PC-9 (cell line): ENCODE results near the gene VPS50. TPM values are rescaled to one million over a fixed set of nuclear protein-coding genes. Genes with fewer than 3 reads are reported as not detected.

Experiments
- Bru-seq: library from RNA; stranded (reverse); fragments of 400-500 nt; gene quantifications from one replicate; lab custom pipeline; 2021; lab: Mats Ljungman, UMichigan
- BruChase-seq, 2 experiments: library from RNA; stranded (reverse); fragments of 400-500 nt; gene quantifications; one replicate each; lab custom pipeline; 2021; lab: Mats Ljungman, UMichigan
- BruUV-seq: library from RNA; stranded (reverse); fragments of 400-500 nt; replicated peaks from 2 replicates; lab custom pipeline; 2021; lab: Mats Ljungman, UMichigan
- CTCF ChIA-PET: fragments of 300-600 bp; sonication (Branson Sonifier 250); formaldehyde crosslinking; loops from one replicate; lab custom pipeline; 2022; ENCODE audit warnings: antibody characterized with exemption; lab: Charles Lee
- POLR2A ChIA-PET: fragments of 300-600 bp; sonication (Branson Sonifier 250); formaldehyde crosslinking; loops from one replicate; lab custom pipeline; 2022; ENCODE audit warnings: antibody characterized with exemption; ENCODE audit not compliant: unreplicated experiment; lab: Charles Lee
- DNase-seq, 2 experiments: peaks; one replicate each; pipeline versions ENCODE4 v3.0.0 to v3.0.0-alpha.2; 2015 to 2022; ENCODE audit warnings: mixed read lengths in 1 of 2
- H2AFZ ChIP-seq: fragments of 200-600 bp; sonication (generic); 2 replicates; pipeline ENCODE4 v1.8.1; 2017; ENCODE audit warnings: antibody characterized with exemption
- H3F3A ChIP-seq: fragments of 200-600 bp; sonication (generic); 2 replicates; pipeline ENCODE4 v1.8.1; 2017; ENCODE audit warnings: antibody characterized with exemption, mild to moderate bottlenecking, low read depth; ENCODE audit not compliant: insufficient read depth
- H3K27ac ChIP-seq: fragments of 200-600 bp; sonication (generic); 2 replicates; pipeline ENCODE4 v1.6.1; 2016; ENCODE audit warnings: mixed run types
- H3K27me3 ChIP-seq: fragments of 200-600 bp; sonication (generic); 2 replicates; pipeline ENCODE4 v1.6.1; 2016; ENCODE audit warnings: low read depth, mixed run types; ENCODE audit not compliant: insufficient read depth
- H3K36me3 ChIP-seq: fragments of 200-600 bp; sonication (generic); 2 replicates; pipeline ENCODE4 v1.6.1; 2016; ENCODE audit warnings: low read depth, mixed run types
- H3K4me1 ChIP-seq: fragments of 200-600 bp; sonication (generic); replicated peaks from 2 replicates; pipeline ENCODE4 v1.6.1; 2016; ENCODE audit warnings: mixed run types; ENCODE audit not compliant: insufficient read depth
- H3K4me2 ChIP-seq: fragments of 200-600 bp; sonication (generic); 2 replicates; pipeline ENCODE4 v1.6.1; 2017; ENCODE audit warnings: mixed run types
- H3K4me3 ChIP-seq: fragments of 200-600 bp; sonication (generic); 2 replicates; pipeline ENCODE4 v1.6.1; 2016; ENCODE audit warnings: mixed run types
- H3K79me2 ChIP-seq: fragments of 200-600 bp; sonication (generic); 2 replicates; pipeline ENCODE4 v1.6.1; 2017; ENCODE audit warnings: low read depth, mixed run types
- H3K9me2 ChIP-seq: fragments of 200-600 bp; sonication (generic); 2 replicates; pipeline ENCODE4 v1.8.1; 2017; ENCODE audit warnings: mild to moderate bottlenecking; ENCODE audit not compliant: insufficient read depth
- H3K9me3 ChIP-seq: fragments of 200-600 bp; sonication (generic); 2 replicates; pipeline ENCODE4 v1.8.1; 2016; ENCODE audit warnings: low read depth; ENCODE audit not compliant: insufficient read depth
- H4K20me1 ChIP-seq: fragments of 200-600 bp; sonication (generic); 2 replicates; pipeline ENCODE4 v1.8.1; 2017; ENCODE audit not compliant: insufficient read depth
- CTCF ChIP-seq: fragments of 200-600 bp; sonication (generic); conservative IDR thresholded peaks from 2 replicates; pipeline ENCODE4 v1.6.1; 2017; ENCODE audit warnings: mixed run types, antibody characterized with exemption, mild to moderate bottlenecking, moderate library complexity
- EZH2 ChIP-seq: fragments of 200-600 bp; sonication (generic); IDR thresholded peaks from 2 replicates; pipeline ENCODE4 v1.8.0; 2017; ENCODE audit warnings: antibody characterized with exemption, low read depth
- intact Hi-C: fragments of 100-400 bp; cut with micrococcal nuclease; formaldehyde crosslinking; loops from one replicate; pipeline ENCODE4 v1.10.0; 2022; ENCODE audit not compliant: unreplicated experiment
- long read RNA-seq: library from polyadenylated mRNA; stranded (forward); transcript quantifications from one replicate; pipeline ENCODE4 v2.0.0, GENCODE V29; 2022
- total RNA-seq: library from RNA; stranded (reverse); gene quantifications from 2 replicates; pipeline ENCODE4 v1.2.3, GENCODE V29; 2021

Gene VPS50
- total RNA-seq (20.3 and 32.2 TPM in 2 replicates), Bru-seq, nascent RNA (percentile 74 among the genes with signal in this experiment), BruChase-seq, experiment 1, labeled RNA remaining after a 2-hour chase (percentile 79 among the genes with signal in this experiment), BruChase-seq, experiment 2, labeled RNA remaining after a 6-hour chase (percentile 62 among the genes with signal in this experiment)
- long read RNA-seq, transcript VPS50-202 (28 exons, 3,613 nt) = major isoform, 15 of 18 reads
- long read RNA-seq, partial matches to known transcripts = 0 of 18 reads
- long read RNA-seq, other reads (novel, unspliced or antisense) = 3 of 18 reads

- POLR2A ChIA-PET = interaction anchor here (0.5 to 0.8 kb wide), 11 partner anchors 10 to 1069 kb away, joined by 3 to 11 read pairs (median 4); partner anchors contain the start of genes ANKIB1 and KRIT1
- TSS peak; percentile 98 for BruUV-seq
- H3K79me2 ChIP-seq = peaks cover 27% of the 10 kb centered on the region
- H3F3A ChIP-seq = peaks cover 11% of the 10 kb centered on the region; the same call in 1 of the 2 replicates
- H3K9me3 ChIP-seq = no peaks in the 10 kb centered on the region
- H4K20me1 ChIP-seq = no peaks in the 10 kb centered on the region
- CTCF ChIA-PET = interaction anchor here (1.1 to 1.6 kb wide), 2 partner anchors 115 to 703 kb away, joined by 4 to 5 read pairs; partner anchors contain the start of gene RBM48
- no peaks in the 10 kb centered on the region for H3K27me3 ChIP-seq
- peak; percentile 95 to 96 for DNase-seq
- peak within 1 kb of the TSS; percentile 85 for H2AFZ ChIP-seq
- peak within 1 kb of the TSS; percentile 92 for H3K4me2 ChIP-seq
- peak within 1 kb of the TSS; percentile 70 for H3K4me3 ChIP-seq
- peak; percentile 21; the same call in 1 of the 2 replicates for TF ChIP-seq CTCF
- TF ChIP-seq EZH2 = no peak
- no peaks in the 10 kb centered on the region for H3K9me2 ChIP-seq
- H3K27ac ChIP-seq = peak within 1 kb of the TSS; percentile 86
- H3K4me1 ChIP-seq = peaks cover 14% of the 10 kb centered on the region; the same call in 1 of the 2 replicates
- no peaks in the 10 kb centered on the region for H3K36me3 ChIP-seq
- intact Hi-C loops = loop anchor here (1.0 to 5.0 kb wide), 4 partner anchors 114 to 770 kb away; partner anchors contain the start of genes CDK6, PEX1 and RBM48
Measured at GRCh38 chr7:93231799-93232672, at the start of gene VPS50. TSS of gene VPS50 (plus strand) at chr7:93232366. CDS start at chr7:93232468, 102 bp downstream.

GRCh38 chr7:93185303-93186027 is 46.7 kb upstream of the VPS50 start:
- H3K4me1 ChIP-seq = no peaks in the 10 kb centered on the region
- H3K9me2 ChIP-seq = no peaks in the 10 kb centered on the region; the same call in 1 of the 2 replicates
- DNase-seq = no peak
- no peaks in the 10 kb centered on the region; the same call in 1 of the 2 replicates for H4K20me1 ChIP-seq
- H3K4me3 ChIP-seq = no peak overlapping the region
- intact Hi-C loops = no loop called here
- ChIA-PET CTCF (no interaction called here), POLR2A (no interaction called here)
- TF ChIP-seq EZH2 (no peak), CTCF (no peak)
- H3K36me3 ChIP-seq = no peaks in the 10 kb centered on the region
- no peak overlapping the region for H3K27ac ChIP-seq
- BruUV-seq = no TSS peak
- no peak overlapping the region for H2AFZ ChIP-seq
- H3K79me2 ChIP-seq = no peaks in the 10 kb centered on the region
- no peaks in the 10 kb centered on the region for H3F3A ChIP-seq
- no peak overlapping the region for H3K4me2 ChIP-seq
- H3K9me3 ChIP-seq = no peaks in the 10 kb centered on the region
- no peaks in the 10 kb centered on the region for H3K27me3 ChIP-seq
